K562 (cell line): ENCODE measurements around the gene JMJD1C. TPM values are rescaled to one million over a fixed set of nuclear protein-coding genes. Genes with fewer than 3 reads are reported as not detected.

Source experiments
- ATAC-seq: fragments of 200-7000 bp; cut with Tn5 transposase; 3 replicates; pipeline ENCODE4 v1.9.1; 2020; ENCODE audit warnings: moderate library complexity
- BruUV-seq: library from RNA; stranded (reverse); fragments of 400-500 nt; replicated peaks from 2 replicates; lab custom pipeline; 2021; lab: Mats Ljungman, UMichigan
- CTCF ChIA-PET: fragments of 300-600 bp; formaldehyde crosslinking; extraction: SDS; loops from one replicate; lab custom pipeline; 2021; ENCODE audit warnings: low intra/inter-chr PET ratio; lab: Yijun Ruan, JAX
- POLR2A ChIA-PET: fragments of 300-600, 350-650 bp; sonication (Branson Sonifier 250); formaldehyde crosslinking; extraction: SDS; loops from one replicate; lab custom pipeline; 2021; ENCODE audit warnings: antibody characterized with exemption, inconsistent platforms; lab: Yijun Ruan, JAX
- DNase-seq, 4 experiments: peaks; one replicate each; pipeline versions ENCODE4 v3.0.0 to v3.0.0-alpha.2; 2011 to 2018; ENCODE audit warnings: low spot score in 3 of 4, mixed read lengths in 3 of 4; ENCODE audit errors: extremely low read depth in 1 of 4
- FAIRE-seq: peaks from 2 replicates; lab custom pipeline; 2011; peaks lifted over from hg19 to GRCh38; lab: Jason Lieb, UNC
- H2AFZ ChIP-seq: 2 replicates; pipeline ENCODE4 v1.6.0; 2011; ENCODE audit warnings: low read depth, low read length, control low read depth, inconsistent platforms
- H3K27ac ChIP-seq: fragments of 200-600 bp; 3 replicates; pipeline ENCODE4 v1.8.0; 2011; ENCODE audit warnings: low read depth, mild to moderate bottlenecking, control low read depth, inconsistent platforms, low read length, moderate library complexity, mixed read lengths; ENCODE audit errors: extremely low read depth
- H3K27me3 ChIP-seq, 2 experiments: fragments of 300-600 bp in 1 of 2; 2 replicates in 1 of 2; 3 replicates in 1 of 2; pipeline versions ENCODE4 v1.6.0 to v1.8.0; 2011; ENCODE audit warnings: inconsistent platforms in 2 of 2, low read length in 2 of 2, mild to moderate bottlenecking in 1 of 2, mixed read lengths in 1 of 2, moderate library complexity in 1 of 2; ENCODE audit not compliant: control insufficient read depth in 2 of 2, insufficient read depth in 2 of 2
- H3K36me3 ChIP-seq: fragments of 300-600 bp; 3 replicates; pipeline ENCODE4 v1.8.0; 2011; ENCODE audit warnings: mild to moderate bottlenecking, low read length, inconsistent platforms; ENCODE audit not compliant: control insufficient read depth, insufficient read depth
- H3K4me1 ChIP-seq, 2 experiments: fragments of 200-600 bp in 1 of 2; replicated peaks in 1 of 2; 2 replicates in 1 of 2; 3 replicates in 1 of 2; pipeline versions ENCODE4 v1.5.1 to v1.8.0; 2011; ENCODE audit warnings: inconsistent platforms in 2 of 2, low read length in 2 of 2, mild to moderate bottlenecking in 1 of 2, mixed read lengths in 1 of 2, moderate library complexity in 1 of 2; ENCODE audit not compliant: control insufficient read depth in 2 of 2, insufficient read depth in 2 of 2
- H3K4me2 ChIP-seq: 2 replicates; pipeline ENCODE4 v1.6.1; 2011; ENCODE audit warnings: low read length, control low read depth, inconsistent platforms, mixed read lengths; ENCODE audit not compliant: insufficient read depth
- H3K4me3 ChIP-seq: fragments of 200-600 bp; sonication (generic), shearing (Covaris generic); 2 replicates; pipeline ENCODE4 v1.5.1; 2016; ENCODE audit warnings: control low read depth, inconsistent platforms
- H3K79me2 ChIP-seq: fragments of 200-600 bp; 3 replicates; pipeline ENCODE4 v1.8.0; 2011; ENCODE audit warnings: low read length, inconsistent platforms; ENCODE audit not compliant: control insufficient read depth, insufficient read depth
- H3K9ac ChIP-seq, 2 experiments: 2 replicates each; pipeline versions ENCODE4 v1.6.0 to v1.6.1; 2011; ENCODE audit warnings: low read depth in 2 of 2, low read length in 2 of 2, control low read depth in 1 of 2, inconsistent platforms in 1 of 2, mild to moderate bottlenecking in 1 of 2, mixed read lengths in 1 of 2; ENCODE audit not compliant: insufficient read depth in 1 of 2
- H3K9me1 ChIP-seq: one replicate; pipeline ENCODE4 v1.6.0; 2011; ENCODE audit warnings: inconsistent platforms, mild to moderate bottlenecking, low read length, moderate library complexity; ENCODE audit not compliant: control insufficient read depth, insufficient read depth
- H3K9me3 ChIP-seq: replicated peaks from 2 replicates; pipeline ENCODE4 v1.5.1; 2011; ENCODE audit warnings: low read depth, low read length, inconsistent platforms; ENCODE audit not compliant: control insufficient read depth, insufficient read depth
- H4K20me1 ChIP-seq: replicated peaks from 2 replicates; pipeline ENCODE4 v1.6.1; 2011; ENCODE audit warnings: low read length, inconsistent platforms, mixed read lengths; ENCODE audit not compliant: control insufficient read depth, insufficient read depth
- CBFA2T2 ChIP-seq: fragments of 450-650 bp; conservative IDR thresholded peaks from 2 replicates; pipeline ENCODE4 v1.6.1; 2017; ENCODE audit warnings: mild to moderate bottlenecking
- CBX2 ChIP-seq: fragments of 200-600 bp; sonication (generic); IDR thresholded peaks from one replicate; pipeline ENCODE4 v1.6.1; 2012; ENCODE audit warnings: mild to moderate bottlenecking, low read length, inconsistent platforms; ENCODE audit not compliant: insufficient read depth, poor library complexity, severe bottlenecking
- HNRNPK ChIP-seq: fragments of 200-400 bp; formaldehyde crosslinking; IDR thresholded peaks from one replicate; pipeline ENCODE4 v1.6.1; 2018; ENCODE audit warnings: mild to moderate bottlenecking, low read depth, low read length; ENCODE audit not compliant: poor library complexity, severe bottlenecking
- KAT8 ChIP-seq: fragments of 450-650 bp; IDR thresholded peaks from 2 replicates; pipeline ENCODE4 v1.6.1; 2016; ENCODE audit warnings: low read depth, mild to moderate bottlenecking
- RNF2 ChIP-seq: sonication (generic); IDR thresholded peaks from 2 replicates; pipeline ENCODE4 v1.6.1; 2016
- SMARCA5 ChIP-seq: fragments of 450-650 bp; IDR thresholded peaks from 2 replicates; pipeline ENCODE4 v1.6.1; 2016
- ZNF197 ChIP-seq: fragments of 200-800 bp; sonication (Bioruptor generic); IDR thresholded peaks from 2 replicates; pipeline ENCODE4 v1.6.1; 2016; ENCODE audit warnings: low read depth, missing genetic modification characterization, missing compliant biosample characterization
- ZNF41 ChIP-seq: fragments of 250-450 bp; sonication (Bioruptor Pico); conservative IDR thresholded peaks from 2 replicates; pipeline ENCODE4 v1.4.0; 2020; ENCODE audit warnings: mild to moderate bottlenecking
- whole genome bisulfite sequencing: fragments of 100-300 bp; shearing (Covaris generic); methylation state at CpG from one replicate; pipeline ENCODE4 v1.1.6; 2016; ENCODE audit warnings: low coverage, mixed read lengths; ENCODE audit not compliant: insufficient coverage; ENCODE audit errors: missing lambda C conversion rate; 5-methylcytosine and 5-hydroxymethylcytosine counted together
- in situ Hi-C: fragments of 300-500 bp; cut with MboI; formaldehyde crosslinking; loops from 4 replicates; pipeline ENCODE4 v1.15.0; 2018; ENCODE audit warnings: inconsistent platforms, mixed read lengths
- intact Hi-C: fragments of 100-400 bp; cut with micrococcal nuclease; formaldehyde crosslinking; loops from 2 replicates; pipeline ENCODE4 v1.14.2; 2022
- polyA plus RNA-seq, 8 experiments: library from polyadenylated mRNA; depleted of rRNA in 4 of 8; stranded (reverse) in 5 of 8; unstranded in 3 of 8; fragments of >200 nt; fragmentation: Nextera tagmentation in 2 of 8; fragmentation: Illumina TruSeq in 1 of 8; extraction: Ambion mirVana in 2 of 8; extraction: Trizol in 1 of 8; gene quantifications; 2 replicates each; pipeline versions ENCODE4 v1.2.1 to v1.2.3, GENCODE V29; 2011 to 2014; ENCODE audit warnings: inconsistent platforms in 1 of 8, missing spikeins in 1 of 8
- total RNA-seq, 7 experiments: library from RNA; depleted of rRNA in 6 of 7; stranded (reverse); fragments of >200 nt in 6 of 7; fragmentation: Illumina TruSeq in 2 of 7; extraction: Trizol in 2 of 7; gene quantifications; 2 replicates each; pipeline versions ENCODE4 v1.2.1 to v1.2.3, GENCODE V29; 2011 to 2021; ENCODE audit warnings: low replicate concordance in 1 of 7
- TF ChIP-seq, protein P1 (sequence below): fragments of 250-450 bp; sonication (Bioruptor Pico); IDR thresholded peaks from 2 replicates; pipeline ENCODE4 v1.5.0; 2021; ENCODE audit warnings: mild to moderate bottlenecking, borderline replicate concordance
- TF ChIP-seq, protein P2 (sequence below): fragments of 250-450 bp; sonication (Bioruptor Pico); IDR thresholded peaks from 2 replicates; pipeline ENCODE4 v1.8.0; 2021; ENCODE audit warnings: moderate library complexity, mild to moderate bottlenecking, inconsistent platforms
- TF ChIP-seq, protein P3 (sequence below): sonication (generic); formaldehyde crosslinking; IDR thresholded peaks from 2 replicates; pipeline ENCODE4 v1.8.0; 2022; ENCODE audit warnings: mild to moderate bottlenecking, missing genetic modification reagents
- TF ChIP-seq, protein P4 (sequence below): fragments of 250-450 bp; sonication (Bioruptor Pico); IDR thresholded peaks from 2 replicates; pipeline ENCODE4 v1.6.1; 2021; ENCODE audit warnings: mild to moderate bottlenecking

JMJD1C gene
- total and polyA plus RNA-seq, 9 of the 15 experiments (the other 6 are each of a cell fraction or from before 2014, with no cell fraction given), result 25.3 to 68.0 (median 47.2) TPM

- ATAC-seq (peak; percentile 44), DNase-seq (no peak), FAIRE-seq (no peak)
- no peak for TF ChIP-seq SMARCA5
- TF ChIP-seq ZNF41, result no peak
- TF ChIP-seq HNRNPK, result no peak
- TF ChIP-seq CBX2, result no peak
- TF ChIP-seq KAT8, result no peak
- TF ChIP-seq, protein P1, sequence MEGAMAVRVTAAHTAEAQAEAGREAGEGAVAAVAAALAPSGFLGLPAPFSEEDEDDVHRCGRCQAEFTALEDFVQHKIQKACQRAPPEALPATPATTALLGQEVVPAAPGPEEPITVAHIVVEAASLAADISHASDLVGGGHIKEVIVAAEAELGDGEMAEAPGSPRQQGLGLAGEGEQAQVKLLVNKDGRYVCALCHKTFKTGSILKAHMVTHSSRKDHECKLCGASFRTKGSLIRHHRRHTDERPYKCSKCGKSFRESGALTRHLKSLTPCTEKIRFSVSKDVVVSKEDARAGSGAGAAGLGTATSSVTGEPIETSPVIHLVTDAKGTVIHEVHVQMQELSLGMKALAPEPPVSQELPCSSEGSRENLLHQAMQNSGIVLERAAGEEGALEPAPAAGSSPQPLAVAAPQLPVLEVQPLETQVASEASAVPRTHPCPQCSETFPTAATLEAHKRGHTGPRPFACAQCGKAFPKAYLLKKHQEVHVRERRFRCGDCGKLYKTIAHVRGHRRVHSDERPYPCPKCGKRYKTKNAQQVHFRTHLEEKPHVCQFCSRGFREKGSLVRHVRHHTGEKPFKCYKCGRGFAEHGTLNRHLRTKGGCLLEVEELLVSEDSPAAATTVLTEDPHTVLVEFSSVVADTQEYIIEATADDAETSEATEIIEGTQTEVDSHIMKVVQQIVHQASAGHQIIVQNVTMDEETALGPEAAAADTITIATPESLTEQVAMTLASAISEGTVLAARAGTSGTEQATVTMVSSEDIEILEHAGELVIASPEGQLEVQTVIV (CRISPR knock-in tag), result no peak
- no peak for TF ChIP-seq ZNF197 (CRISPR knock-in tag)
- no peak for TF ChIP-seq RNF2
- TF ChIP-seq, protein P2, sequence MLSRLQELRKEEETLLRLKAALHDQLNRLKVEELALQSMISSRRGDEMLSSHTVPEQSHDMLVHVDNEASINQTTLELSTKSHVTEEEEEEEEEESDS (CRISPR knock-in tag), result no peak
- TF ChIP-seq, protein P3, sequence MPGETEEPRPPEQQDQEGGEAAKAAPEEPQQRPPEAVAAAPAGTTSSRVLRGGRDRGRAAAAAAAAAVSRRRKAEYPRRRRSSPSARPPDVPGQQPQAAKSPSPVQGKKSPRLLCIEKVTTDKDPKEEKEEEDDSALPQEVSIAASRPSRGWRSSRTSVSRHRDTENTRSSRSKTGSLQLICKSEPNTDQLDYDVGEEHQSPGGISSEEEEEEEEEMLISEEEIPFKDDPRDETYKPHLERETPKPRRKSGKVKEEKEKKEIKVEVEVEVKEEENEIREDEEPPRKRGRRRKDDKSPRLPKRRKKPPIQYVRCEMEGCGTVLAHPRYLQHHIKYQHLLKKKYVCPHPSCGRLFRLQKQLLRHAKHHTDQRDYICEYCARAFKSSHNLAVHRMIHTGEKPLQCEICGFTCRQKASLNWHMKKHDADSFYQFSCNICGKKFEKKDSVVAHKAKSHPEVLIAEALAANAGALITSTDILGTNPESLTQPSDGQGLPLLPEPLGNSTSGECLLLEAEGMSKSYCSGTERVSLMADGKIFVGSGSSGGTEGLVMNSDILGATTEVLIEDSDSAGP (CRISPR knock-in tag), result no peak
- TF ChIP-seq, protein P4, sequence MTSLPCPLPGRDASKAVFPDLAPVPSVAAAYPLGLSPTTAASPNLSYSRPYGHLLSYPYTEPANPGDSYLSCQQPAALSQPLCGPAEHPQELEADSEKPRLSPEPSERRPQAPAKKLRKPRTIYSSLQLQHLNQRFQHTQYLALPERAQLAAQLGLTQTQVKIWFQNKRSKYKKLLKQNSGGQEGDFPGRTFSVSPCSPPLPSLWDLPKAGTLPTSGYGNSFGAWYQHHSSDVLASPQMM (CRISPR knock-in tag), result no peak
- no peak for TF ChIP-seq CBFA2T2
- 0 out of 2 replicates have a peak, but pooled peaks cover 2% of the 10 kb centered on the region for H3K9me3 ChIP-seq
- no peak overlapping the region for H3K27ac ChIP-seq
- H3K9ac ChIP-seq, result no peak overlapping the region
- in situ Hi-C loops (no loop called here), intact Hi-C loops (no loop called here)
- H3K4me2 ChIP-seq, result no peak overlapping the region
- ChIA-PET POLR2A (interaction anchor here (1.0 to 1.8 kb wide), 4 partner anchors 8 to 11 kb away, joined by 3 to 5 read pairs (median 4); no protein-coding TSS in a partner anchor), CTCF (no interaction called here)
- peaks cover 20% of the 10 kb centered on the region; the same call in 2 of the 3 replicates for H3K36me3 ChIP-seq
- H4K20me1 ChIP-seq, result no peaks in the 10 kb centered on the region
- H2AFZ ChIP-seq, result no peak overlapping the region
- no peaks in the 10 kb centered on the region for H3K4me1 ChIP-seq
- no peaks in the 10 kb centered on the region for H3K27me3 ChIP-seq
- no peak overlapping the region for H3K4me3 ChIP-seq
- H3K9me1 ChIP-seq, result no peaks in the 10 kb centered on the region
- WGBS, result 90% methylated on average over 4 of the region's 4 CpGs
- peaks cover 91% of the 10 kb centered on the region for H3K79me2 ChIP-seq
- no TSS peak for BruUV-seq
Observed at GRCh38 chr10:63247771-63248170, 218.0 kb downstream of the JMJD1C start.
